ENCODE measurements around the gene LAMB4.

GRCh38 chr7:108122181-108122580, 8.0 kb downstream of the LAMB4 start:
- TF ChIP-seq POLR2A (IDR thresholded peaks at IDR 0.05; ENCODE audit: low read depth, low read length) (no peak), POLR2AphosphoS5 (IDR thresholded peaks at IDR 0.05; ENCODE audit: low read depth, low read length) (no peak), TAF1 (IDR thresholded peaks at IDR 0.05; ENCODE audit: borderline replicate concordance, low read depth, low read length) (no peak)
